Measurements from ENCODE around the gene MRPL40.

DNA sequence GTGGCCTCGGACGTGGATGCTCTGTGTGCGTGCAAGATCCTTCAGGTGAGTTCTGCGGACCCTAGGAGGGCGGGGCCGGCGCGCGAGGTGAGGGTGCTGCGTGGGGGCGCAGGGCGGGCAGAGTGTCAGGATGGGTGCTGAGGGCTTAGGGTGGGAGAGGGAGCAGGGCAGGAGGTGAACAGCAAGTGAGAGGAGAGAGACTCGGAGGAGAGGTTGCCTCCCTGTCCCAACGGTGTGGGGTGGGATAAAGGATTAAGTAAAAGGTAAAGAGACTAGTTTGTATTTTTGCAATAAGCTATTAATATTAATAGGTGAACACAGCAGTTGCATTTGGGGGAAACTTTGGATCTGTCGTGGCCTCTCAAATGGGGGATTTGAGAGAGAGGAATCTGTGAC lies 47.8 kb downstream of the MRPL40 start:
- TF ChIP-seq CTCF (IDR thresholded peaks at IDR 0.05; ENCODE audit: low read length): no peak
- TF ChIP-seq EZH2 (optimal IDR thresholded peaks at IDR 0.05; ENCODE audit: low read depth, low read length): no peak
- no peak for TF ChIP-seq EZH2phosphoT487 (IDR thresholded peaks at IDR 0.05; ENCODE audit: low read length)

Measured in MM.1S (cell line).